BLaER1 treated with 17β-estradiol and CSF1 and Interleukin-3, amounts not matched to agents 10 nM and 100 nM (cell line): ENCODE measurements around the gene PIK3C2B.

ENCODE experiments used
- H3K27ac ChIP-seq, 11 experiments: shearing (Covaris generic); formaldehyde crosslinking; 2 replicates each; pipeline ENCODE4 v1.8.1; 2022
- H3K27me3 ChIP-seq, 11 experiments: shearing (Covaris generic); formaldehyde crosslinking; 2 replicates each; pipeline ENCODE4 v1.8.1; 2022
- H3K36me3 ChIP-seq, 11 experiments: shearing (Covaris generic); formaldehyde crosslinking; 2 replicates each; pipeline ENCODE4 v1.8.1; 2022
- H3K4me1 ChIP-seq, 10 experiments: shearing (Covaris generic); formaldehyde crosslinking; 2 replicates each; pipeline ENCODE4 v1.8.1; 2022
- H3K4me2 ChIP-seq, 11 experiments: shearing (Covaris generic); formaldehyde crosslinking; 2 replicates each; pipeline ENCODE4 v1.8.1; 2022
- H3K4me3 ChIP-seq, 10 experiments: shearing (Covaris generic); formaldehyde crosslinking; 2 replicates each; pipeline ENCODE4 v1.8.1; 2022
- H3K9ac ChIP-seq, 11 experiments: shearing (Covaris generic); formaldehyde crosslinking; 2 replicates each; pipeline ENCODE4 v1.8.1; 2022
- H3K9me3 ChIP-seq, 11 experiments: shearing (Covaris generic); formaldehyde crosslinking; replicated peaks in 1 of 11; 2 replicates each; pipeline ENCODE4 v1.8.1; 2022
- H4K20me1 ChIP-seq, 11 experiments: shearing (Covaris generic); formaldehyde crosslinking; 2 replicates each; pipeline ENCODE4 v1.8.1; 2022
- Cebpa-rat ChIP-seq, 11 experiments: shearing (Covaris generic); IDR thresholded peaks; 2 replicates each; pipeline ENCODE4 v1.8.1; 2022

Gene PIK3C2B

GRCh38 chr1:204457666-204458065, 36.9 kb downstream of the PIK3C2B start:
- TF ChIP-seq Cebpa-rat (IDR thresholded peaks at IDR 0.05): no peak
- no peak overlapping the region for H3K4me3 ChIP-seq
- H3K4me2 ChIP-seq: peak overlapping the region in 8 of 11 experiments; percentile 20 to 99 (median 37); a peak in 15 of 22 replicates
- H4K20me1 ChIP-seq: peaks cover 0 to 11% (median 0%) of the 10 kb centered on the region in 11 experiments; a peak in 3 of 22 replicates
- H3K27me3 ChIP-seq: no peaks in the 10 kb centered on the region
- H3K36me3 ChIP-seq: peaks cover 57 to 84% (median 76%) of the 10 kb centered on the region in 11 experiments
- H3K9ac ChIP-seq: 0 out of 22 replicates have a peak overlapping the region, but pooled peaks of 1 of the 11 experiments have one; percentile 5
- peaks cover 48 to 87% (median 78%) of the 10 kb centered on the region in 10 experiments for H3K4me1 ChIP-seq
- no peaks in the 10 kb centered on the region for H3K9me3 ChIP-seq
- H3K27ac ChIP-seq: peak overlapping the region in 1 of 11 experiments; percentile 44; a peak in 2 of 22 replicates

GRCh38 chr1:204456826-204457442, 37.7 kb downstream of the PIK3C2B start:
- Histone ChIP-seq H3K36me3 (peaks cover 58 to 89% (median 82%) of the 10 kb centered on the region in 11 experiments), H3K27ac (peak overlapping the region in 1 of 11 experiments; percentile 44; a peak in 1 of 22 replicates), H3K9me3 (no peaks in the 10 kb centered on the region), H3K4me2 (peak overlapping the region in 7 of 11 experiments; percentile 5 to 99 (median 46); a peak in 12 of 22 replicates), H3K4me1 (peaks cover 43 to 87% (median 78%) of the 10 kb centered on the region in 10 experiments), H3K9ac (peak overlapping the region in 1 of 11 experiments; percentile 5; a peak in 1 of 22 replicates), H4K20me1 (peaks cover 0 to 4% (median 0%) of the 10 kb centered on the region in 11 experiments; a peak in 3 of 22 replicates), H3K27me3 (no peaks in the 10 kb centered on the region), H3K4me3 (no peak overlapping the region)
- TF ChIP-seq Cebpa-rat (IDR thresholded peaks at IDR 0.05): no peak

DNA sequence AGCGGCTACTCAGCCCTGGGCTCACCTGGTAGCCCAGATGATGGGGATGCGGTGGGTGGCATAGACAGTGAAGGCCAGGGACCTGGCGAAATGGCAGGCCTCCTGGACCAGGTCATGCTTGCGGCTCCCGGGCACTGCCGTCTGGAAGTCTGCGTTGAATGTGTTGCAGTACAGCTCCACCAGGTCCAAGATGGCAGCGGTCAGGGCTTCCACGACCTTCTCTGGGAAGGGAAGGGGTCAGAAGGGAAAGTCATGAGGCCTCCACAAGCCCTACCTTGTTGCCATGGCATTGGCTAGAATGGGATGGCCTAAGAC, 38.8 kb downstream of the PIK3C2B start:
- Histone ChIP-seq H3K27ac (no peak overlapping the region), H3K4me3 (no peak overlapping the region), H3K27me3 (no peaks in the 10 kb centered on the region), H3K36me3 (peaks cover 66 to 99% (median 94%) of the 10 kb centered on the region in 11 experiments), H3K9ac (no peak overlapping the region), H3K4me2 (0 out of 22 replicates have a peak overlapping the region, but pooled peaks of 1 of the 11 experiments have one; percentile 2), H3K4me1 (peaks cover 42 to 89% (median 81%) of the 10 kb centered on the region in 10 experiments), H3K9me3 (no peaks in the 10 kb centered on the region), H4K20me1 (no peaks in the 10 kb centered on the region; a peak in 2 of 22 replicates)
- TF ChIP-seq Cebpa-rat (IDR thresholded peaks at IDR 0.05): no peak

DNA sequence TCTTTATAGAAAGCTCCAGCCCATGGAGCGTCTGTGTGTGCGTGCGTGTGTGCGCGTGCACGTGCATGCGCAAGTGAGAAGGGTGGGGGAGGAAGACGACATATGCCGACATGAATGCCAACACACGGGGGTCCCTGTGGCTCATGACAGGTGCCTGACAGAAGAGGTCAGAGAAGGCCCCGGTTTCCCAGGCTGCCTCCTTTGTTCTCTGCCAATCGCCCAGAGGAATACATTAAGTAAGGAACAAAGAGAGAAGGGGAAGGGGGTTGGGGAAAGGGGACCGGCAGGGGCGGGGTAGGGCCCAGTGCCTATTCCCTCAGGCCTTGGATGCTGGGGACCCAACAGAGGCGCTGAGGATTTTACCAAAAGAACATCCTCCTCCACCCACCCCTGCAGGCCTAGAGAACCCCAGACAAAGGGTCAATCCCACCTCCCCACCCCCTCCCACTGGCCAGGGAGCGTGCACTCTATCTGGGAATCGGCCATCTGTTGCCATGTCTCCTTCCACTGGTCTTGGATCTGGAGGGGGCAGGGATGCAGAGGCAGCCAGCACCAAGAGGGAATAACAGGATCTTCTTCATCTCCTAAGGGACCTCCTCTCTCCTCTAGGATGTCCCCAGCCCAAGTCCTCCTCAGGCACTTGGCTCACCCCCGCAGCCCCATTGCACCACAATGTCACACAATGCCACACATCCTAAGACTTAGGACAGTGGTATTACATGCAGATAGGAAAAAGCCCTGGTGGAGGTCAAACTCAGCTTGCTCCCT, 39.4 kb downstream of the PIK3C2B start:
- Histone ChIP-seq H3K27ac (0 out of 22 replicates have a peak overlapping the region, but pooled peaks of 1 of the 11 experiments have one; percentile 40), H3K9me3 (no peaks in the 10 kb centered on the region), H3K4me2 (0 out of 22 replicates have a peak overlapping the region, but pooled peaks of 1 of the 11 experiments have one; percentile 2), H4K20me1 (no peaks in the 10 kb centered on the region; a peak in 2 of 22 replicates), H3K36me3 (peaks cover 63 to 100% (median 93%) of the 10 kb centered on the region in 11 experiments), H3K4me3 (no peak overlapping the region), H3K27me3 (no peaks in the 10 kb centered on the region), H3K4me1 (peaks cover 42 to 89% (median 81%) of the 10 kb centered on the region in 10 experiments), H3K9ac (no peak overlapping the region)
- no peak for TF ChIP-seq Cebpa-rat (IDR thresholded peaks at IDR 0.05)

GRCh38 chr1:204454476-204454875, 40.1 kb downstream of the PIK3C2B start:
- H3K36me3 ChIP-seq: peaks cover 59 to 100% (median 93%) of the 10 kb centered on the region in 11 experiments
- no peaks in the 10 kb centered on the region for H3K27me3 ChIP-seq
- H4K20me1 ChIP-seq: no peaks in the 10 kb centered on the region; a peak in 2 of 22 replicates
- peaks cover 42 to 89% (median 81%) of the 10 kb centered on the region in 10 experiments for H3K4me1 ChIP-seq
- 0 out of 22 replicates have a peak overlapping the region, but pooled peaks of 1 of the 11 experiments have one; percentile 4 for H3K4me2 ChIP-seq
- H3K9me3 ChIP-seq: no peaks in the 10 kb centered on the region
- 0 out of 22 replicates have a peak overlapping the region, but pooled peaks of 1 of the 11 experiments have one; percentile 40 for H3K27ac ChIP-seq
- H3K9ac ChIP-seq: no peak overlapping the region
- no peak for TF ChIP-seq Cebpa-rat (IDR thresholded peaks at IDR 0.05)
- H3K4me3 ChIP-seq: no peak overlapping the region

DNA sequence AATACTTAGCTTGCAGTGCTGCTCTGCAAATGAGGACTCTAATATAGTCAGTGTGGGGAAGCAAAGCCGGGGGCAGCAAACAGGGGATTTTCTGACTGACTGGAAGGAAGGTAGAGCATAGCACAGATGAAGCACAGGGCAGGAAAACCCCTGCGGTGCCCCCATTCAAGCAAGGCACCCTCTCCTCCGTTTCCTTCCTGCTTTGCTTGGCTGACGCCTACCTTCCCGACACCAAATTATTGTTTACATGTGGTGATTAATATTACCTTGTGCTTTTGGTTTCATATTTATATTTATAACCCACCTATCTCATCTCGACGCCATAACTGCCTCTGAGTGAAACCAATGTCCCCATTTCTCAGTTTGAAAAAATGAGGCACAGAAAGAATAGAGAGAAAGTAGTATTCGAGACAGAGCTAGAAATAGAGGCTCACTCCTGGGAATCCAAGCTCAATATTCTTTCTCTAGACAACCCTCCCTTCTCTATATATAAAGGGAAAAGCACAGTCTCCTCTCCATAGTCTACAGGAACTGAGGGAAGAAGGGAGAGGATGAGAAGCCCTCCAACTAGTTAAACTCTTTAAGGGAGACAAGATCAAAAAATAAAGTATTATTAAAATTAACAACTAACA, 41.3 kb downstream of the PIK3C2B start:
- Histone ChIP-seq H3K27ac (peak overlapping the region in 8 of 11 experiments; percentile 1 to 60 (median 44); a peak in 11 of 22 replicates), H3K9ac (peak overlapping the region in 8 of 11 experiments; percentile 1 to 44 (median 31); a peak in 8 of 22 replicates), H3K4me1 (peaks cover 45 to 89% (median 81%) of the 10 kb centered on the region in 10 experiments)

GRCh38 chr1:204451352-204452124, 43.1 kb downstream of the PIK3C2B start:
- peak overlapping the region in 1 of 10 experiments; percentile 10; a peak in 1 of 20 replicates for H3K4me3 ChIP-seq
- no peaks in the 10 kb centered on the region for H3K27me3 ChIP-seq
- no peak for TF ChIP-seq Cebpa-rat (IDR thresholded peaks at IDR 0.05)
- H4K20me1 ChIP-seq: no peaks in the 10 kb centered on the region; a peak in 2 of 22 replicates
- peak overlapping the region in 10 of 11 experiments; percentile 47 to 90 (median 82); a peak in 20 of 22 replicates for H3K4me2 ChIP-seq
- H3K9ac ChIP-seq: peak overlapping the region in 10 of 11 experiments; percentile 11 to 70 (median 52); a peak in 15 of 22 replicates
- peak overlapping the region in 9 of 11 experiments; percentile 38 to 74 (median 51); a peak in 17 of 22 replicates for H3K27ac ChIP-seq
- H3K9me3 ChIP-seq: no peaks in the 10 kb centered on the region
- peaks cover 41 to 100% (median 86%) of the 10 kb centered on the region in 11 experiments for H3K36me3 ChIP-seq
- H3K4me1 ChIP-seq: peaks cover 62 to 90% (median 81%) of the 10 kb centered on the region in 10 experiments

More for the DNA sequence above, 41.3 kb downstream of the PIK3C2B start:
- no peak for TF ChIP-seq Cebpa-rat (IDR thresholded peaks at IDR 0.05)
- peak overlapping the region in 1 of 10 experiments; percentile 4; a peak in 1 of 20 replicates for H3K4me3 ChIP-seq
- H3K27me3 ChIP-seq: no peaks in the 10 kb centered on the region
- H4K20me1 ChIP-seq: no peaks in the 10 kb centered on the region; a peak in 2 of 22 replicates
- H3K4me2 ChIP-seq: peak overlapping the region; percentile 38 to 90 (median 81)
- H3K36me3 ChIP-seq: peaks cover 51 to 100% (median 89%) of the 10 kb centered on the region in 11 experiments
- no peaks in the 10 kb centered on the region for H3K9me3 ChIP-seq
